Chondrocyte (in vitro differentiated cells): ENCODE data around the gene C3orf22. TPM values are rescaled to one million over a fixed set of nuclear protein-coding genes. Genes with fewer than 3 reads are reported as not detected.

Experiments
- DNase-seq: peaks from one replicate; pipeline ENCODE4 v3.0.0; 2021; ENCODE audit warnings: mixed read lengths, low spot score
- H3K27ac Mint-ChIP-seq: one replicate; pipeline ENCODE4 v1.8.0; 2021; ENCODE audit warnings: mild to moderate bottlenecking, moderate library complexity, mixed read lengths; ENCODE audit not compliant: unreplicated experiment
- H3K27me3 Mint-ChIP-seq: 2 replicates; pipeline ENCODE4 v1.8.0; 2021; ENCODE audit warnings: low read depth, mixed read lengths
- H3K36me3 Mint-ChIP-seq: 2 replicates; pipeline ENCODE4 v1.8.0; 2021; ENCODE audit warnings: low read depth, mixed read lengths
- H3K4me1 Mint-ChIP-seq: 2 replicates; pipeline ENCODE4 v1.8.0; 2021; ENCODE audit warnings: low read depth, mild to moderate bottlenecking, mixed read lengths
- H3K4me3 Mint-ChIP-seq: one replicate; pipeline ENCODE4 v1.8.0; 2021; ENCODE audit warnings: mild to moderate bottlenecking, moderate library complexity, mixed read lengths; ENCODE audit not compliant: unreplicated experiment
- H3K9me3 Mint-ChIP-seq: 2 replicates; pipeline ENCODE4 v1.8.0; 2021; ENCODE audit warnings: low read depth, mixed read lengths
- total RNA-seq: library from RNA; stranded (reverse); gene quantifications from 3 replicates; pipeline ENCODE4 v1.2.1, GENCODE V29; 2021
- TF ChIP-seq, protein P1 (sequence below): fragments of 200-600 bp; sonication (generic); IDR thresholded peaks from 2 replicates; pipeline ENCODE4 v1.5.0; 2021; ENCODE audit warnings: antibody characterized with exemption, mild to moderate bottlenecking, moderate library complexity

The C3orf22 gene
- total RNA-seq, 1 donor from 2014 or later: not detected

- peaks cover 16% of the 10 kb centered on the region for H3K27me3 Mint-ChIP-seq
- no peaks in the 10 kb centered on the region for H3K4me1 Mint-ChIP-seq
- no peak overlapping the region for H3K4me3 Mint-ChIP-seq
- TF ChIP-seq, protein P1, sequence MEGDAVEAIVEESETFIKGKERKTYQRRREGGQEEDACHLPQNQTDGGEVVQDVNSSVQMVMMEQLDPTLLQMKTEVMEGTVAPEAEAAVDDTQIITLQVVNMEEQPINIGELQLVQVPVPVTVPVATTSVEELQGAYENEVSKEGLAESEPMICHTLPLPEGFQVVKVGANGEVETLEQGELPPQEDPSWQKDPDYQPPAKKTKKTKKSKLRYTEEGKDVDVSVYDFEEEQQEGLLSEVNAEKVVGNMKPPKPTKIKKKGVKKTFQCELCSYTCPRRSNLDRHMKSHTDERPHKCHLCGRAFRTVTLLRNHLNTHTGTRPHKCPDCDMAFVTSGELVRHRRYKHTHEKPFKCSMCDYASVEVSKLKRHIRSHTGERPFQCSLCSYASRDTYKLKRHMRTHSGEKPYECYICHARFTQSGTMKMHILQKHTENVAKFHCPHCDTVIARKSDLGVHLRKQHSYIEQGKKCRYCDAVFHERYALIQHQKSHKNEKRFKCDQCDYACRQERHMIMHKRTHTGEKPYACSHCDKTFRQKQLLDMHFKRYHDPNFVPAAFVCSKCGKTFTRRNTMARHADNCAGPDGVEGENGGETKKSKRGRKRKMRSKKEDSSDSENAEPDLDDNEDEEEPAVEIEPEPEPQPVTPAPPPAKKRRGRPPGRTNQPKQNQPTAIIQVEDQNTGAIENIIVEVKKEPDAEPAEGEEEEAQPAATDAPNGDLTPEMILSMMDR: no peak
- H3K9me3 Mint-ChIP-seq: no peaks in the 10 kb centered on the region
- no peaks in the 10 kb centered on the region for H3K36me3 Mint-ChIP-seq
- DNase-seq: peak; percentile 72
- no peak overlapping the region for H3K27ac Mint-ChIP-seq
Observed at GRCh38 chr3:126551839-126552687, 6.7 kb downstream of the C3orf22 start.

GRCh38 chr3:126551121-126551838 is 7.5 kb downstream of the C3orf22 start:
- H3K9me3 Mint-ChIP-seq: no peaks in the 10 kb centered on the region
- H3K4me1 Mint-ChIP-seq: no peaks in the 10 kb centered on the region
- DNase-seq: peak; percentile 58
- TF ChIP-seq, protein P1: no peak
- no peak overlapping the region for H3K27ac Mint-ChIP-seq
- no peaks in the 10 kb centered on the region for H3K36me3 Mint-ChIP-seq
- peaks cover 21% of the 10 kb centered on the region for H3K27me3 Mint-ChIP-seq
- no peak overlapping the region for H3K4me3 Mint-ChIP-seq

- Mint-ChIP-seq H3K4me1 (no peaks in the 10 kb centered on the region), H3K27me3 (peaks cover 21% of the 10 kb centered on the region), H3K9me3 (no peaks in the 10 kb centered on the region), H3K36me3 (no peaks in the 10 kb centered on the region), H3K27ac (no peak overlapping the region), H3K4me3 (no peak overlapping the region)
- TF ChIP-seq, protein P1: no peak
- peak; percentile 81 for DNase-seq
Observed at GRCh38 chr3:126550488-126551051, 8.2 kb downstream of the C3orf22 start.

DNA sequence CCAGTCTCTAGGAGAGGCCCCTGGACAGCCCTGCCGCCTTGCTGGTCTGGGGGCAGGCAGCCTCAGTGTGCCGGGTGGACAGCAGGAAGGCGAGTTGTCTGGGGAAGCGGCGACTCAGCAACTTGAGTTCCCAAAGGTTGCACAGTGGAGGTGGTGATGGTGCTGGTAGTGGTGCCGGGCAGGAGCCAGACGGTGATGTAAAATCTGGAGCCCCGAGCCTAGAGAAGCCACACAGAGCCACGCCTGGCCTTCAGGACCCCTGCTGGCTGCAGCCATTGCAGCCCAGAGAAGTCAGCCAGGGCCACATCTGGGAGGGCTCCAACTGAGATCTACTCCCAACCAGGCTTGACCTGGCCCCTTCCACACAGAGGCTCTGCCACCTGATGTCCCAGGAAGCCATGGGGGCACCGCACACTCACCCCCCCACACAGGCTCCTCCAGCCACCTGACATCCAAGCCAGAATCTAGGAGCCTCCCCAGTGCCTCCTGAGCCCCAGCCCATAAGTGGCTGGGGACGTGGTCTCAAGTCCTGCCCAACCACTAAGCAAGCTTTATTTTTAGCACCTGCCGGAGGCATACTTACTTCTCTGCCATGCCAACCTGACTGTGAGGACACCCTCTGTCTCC is 8.8 kb downstream of the C3orf22 start:
- peak; percentile 78 for DNase-seq
- Mint-ChIP-seq H3K4me3 (no peak overlapping the region), H3K36me3 (no peaks in the 10 kb centered on the region), H3K4me1 (no peaks in the 10 kb centered on the region), H3K27me3 (peaks cover 21% of the 10 kb centered on the region), H3K27ac (no peak overlapping the region), H3K9me3 (no peaks in the 10 kb centered on the region)
- TF ChIP-seq, protein P1: no peak
